Osteoblast (primary cell): Measurements from ENCODE around the gene RASA3. TPM values are rescaled to one million over a fixed set of nuclear protein-coding genes. Genes with fewer than 3 reads are reported as not detected.
A peak's percentile ranks its signal among the peaks of the same experiment; 100 is the strongest.

ENCODE experiments used
- DNase-seq: peaks from one replicate; pipeline ENCODE4 v3.0.0; 2011; ENCODE audit warnings: low spot score, mixed read lengths; ENCODE audit not compliant: insufficient read length; ENCODE audit errors: missing footprints
- H2AFZ ChIP-seq: 2 replicates; pipeline ENCODE4 v1.6.0; 2011; ENCODE audit warnings: mild to moderate bottlenecking, low read length
- H3K27ac ChIP-seq: 2 replicates; pipeline ENCODE4 v1.5.1; 2011; ENCODE audit warnings: mild to moderate bottlenecking, low read depth, low read length, moderate library complexity
- H3K27me3 ChIP-seq: 2 replicates; pipeline ENCODE4 v1.6.0; 2012; ENCODE audit warnings: mild to moderate bottlenecking, control low read depth, inconsistent platforms, low read length, moderate library complexity; ENCODE audit not compliant: insufficient read depth
- H3K36me3 ChIP-seq: 2 replicates; pipeline ENCODE4 v1.5.1; 2011; ENCODE audit warnings: mild to moderate bottlenecking, low read length, control low read depth, moderate library complexity; ENCODE audit not compliant: insufficient read depth
- H3K4me1 ChIP-seq: 2 replicates; pipeline ENCODE4 v1.5.1; 2011; ENCODE audit warnings: mild to moderate bottlenecking, low read length, control low read depth, moderate library complexity; ENCODE audit not compliant: insufficient read depth
- H3K4me2 ChIP-seq: 2 replicates; pipeline ENCODE4 v1.6.0; 2011; ENCODE audit warnings: mild to moderate bottlenecking, low read length; ENCODE audit not compliant: insufficient read depth
- H3K4me3 ChIP-seq: fragments of 200-600 bp; sonication (generic); 3 replicates; pipeline ENCODE4 v1.5.1; 2012; ENCODE audit warnings: mild to moderate bottlenecking, low read length, inconsistent platforms; ENCODE audit not compliant: insufficient read depth
- H3K79me2 ChIP-seq: 2 replicates; pipeline ENCODE4 v1.6.0; 2012; ENCODE audit warnings: mild to moderate bottlenecking, low read length, control low read depth, inconsistent platforms; ENCODE audit not compliant: insufficient read depth
- H3K9me3 ChIP-seq: 2 replicates; pipeline ENCODE4 v1.5.1; 2011; ENCODE audit warnings: low read depth, low read length, control low read depth
- H4K20me1 ChIP-seq: 2 replicates; pipeline ENCODE4 v1.6.0; 2012; ENCODE audit warnings: mild to moderate bottlenecking, low read length, control low read depth; ENCODE audit not compliant: insufficient read depth
- total RNA-seq: library from RNA; depleted of rRNA; stranded (reverse); fragments of >200 nt; gene quantifications from 2 replicates; pipeline ENCODE4 v1.2.3, GENCODE V29; 2012
- TF ChIP-seq, protein P1 (sequence below): IDR thresholded peaks from 2 replicates; pipeline ENCODE4 v1.5.1; 2011; ENCODE audit warnings: mild to moderate bottlenecking, low read depth, low read length, moderate library complexity; ENCODE audit errors: extremely low read depth

Gene RASA3
- total RNA-seq, 1 donor, result 41.3 TPM

DNA sequence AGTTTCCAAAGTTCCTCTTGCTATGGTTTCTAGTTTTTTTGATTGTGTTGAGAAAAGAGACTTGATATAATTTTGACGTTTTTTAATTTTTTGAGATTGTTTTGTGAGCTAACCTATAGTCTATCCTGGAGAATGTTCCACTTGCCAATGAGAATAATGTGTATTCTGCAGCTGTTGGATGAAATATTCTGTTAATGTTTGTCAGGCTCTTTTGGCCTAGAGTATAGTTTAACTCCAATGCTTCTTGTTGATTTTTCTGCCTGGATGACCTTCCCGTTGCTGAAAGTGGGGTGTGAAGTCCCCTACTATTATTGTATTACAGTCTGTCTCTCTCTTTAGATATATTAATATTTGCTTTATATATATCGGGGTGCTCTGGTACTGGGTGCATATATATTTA, 40.0 kb downstream of the RASA3 start:
- TF ChIP-seq, protein P1, sequence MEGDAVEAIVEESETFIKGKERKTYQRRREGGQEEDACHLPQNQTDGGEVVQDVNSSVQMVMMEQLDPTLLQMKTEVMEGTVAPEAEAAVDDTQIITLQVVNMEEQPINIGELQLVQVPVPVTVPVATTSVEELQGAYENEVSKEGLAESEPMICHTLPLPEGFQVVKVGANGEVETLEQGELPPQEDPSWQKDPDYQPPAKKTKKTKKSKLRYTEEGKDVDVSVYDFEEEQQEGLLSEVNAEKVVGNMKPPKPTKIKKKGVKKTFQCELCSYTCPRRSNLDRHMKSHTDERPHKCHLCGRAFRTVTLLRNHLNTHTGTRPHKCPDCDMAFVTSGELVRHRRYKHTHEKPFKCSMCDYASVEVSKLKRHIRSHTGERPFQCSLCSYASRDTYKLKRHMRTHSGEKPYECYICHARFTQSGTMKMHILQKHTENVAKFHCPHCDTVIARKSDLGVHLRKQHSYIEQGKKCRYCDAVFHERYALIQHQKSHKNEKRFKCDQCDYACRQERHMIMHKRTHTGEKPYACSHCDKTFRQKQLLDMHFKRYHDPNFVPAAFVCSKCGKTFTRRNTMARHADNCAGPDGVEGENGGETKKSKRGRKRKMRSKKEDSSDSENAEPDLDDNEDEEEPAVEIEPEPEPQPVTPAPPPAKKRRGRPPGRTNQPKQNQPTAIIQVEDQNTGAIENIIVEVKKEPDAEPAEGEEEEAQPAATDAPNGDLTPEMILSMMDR, result no peak
- Histone ChIP-seq H3K79me2 (peaks cover 99% of the 10 kb centered on the region), H4K20me1 (peaks cover 42% of the 10 kb centered on the region)

DNA sequence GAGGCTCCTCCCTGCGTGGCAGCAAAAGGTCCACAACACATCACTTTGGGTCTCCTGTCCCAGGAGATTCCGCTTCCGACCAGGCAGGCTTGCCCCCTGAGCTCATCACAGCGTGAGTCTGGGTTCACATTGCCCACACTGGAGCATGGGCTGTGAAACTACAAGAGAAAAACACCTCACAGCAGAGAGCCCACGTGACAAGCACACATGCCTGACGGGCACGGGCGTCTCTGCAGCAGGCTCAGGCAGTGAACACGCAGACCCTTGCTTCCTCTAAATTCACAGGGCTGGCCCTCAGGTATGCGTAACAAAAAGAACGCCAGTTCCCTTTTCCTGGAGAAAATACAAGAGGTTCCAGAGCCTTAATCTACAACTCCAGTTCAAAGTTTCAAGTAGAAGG, 41.9 kb downstream of the RASA3 start:
- Histone ChIP-seq H3K79me2 (peaks cover 83% of the 10 kb centered on the region), H3K9me3 (no peaks in the 10 kb centered on the region), H3K4me2 (no peak overlapping the region), H3K4me3 (no peak overlapping the region), H3K36me3 (no peaks in the 10 kb centered on the region), H3K4me1 (no peaks in the 10 kb centered on the region), H4K20me1 (peaks cover 28% of the 10 kb centered on the region), H2AFZ (no peak overlapping the region), H3K27ac (no peak overlapping the region), H3K27me3 (no peaks in the 10 kb centered on the region)
- DNase-seq, result no peak
- TF ChIP-seq, protein P1, result no peak

More for the DNA sequence above, 40.0 kb downstream of the RASA3 start:
- Histone ChIP-seq H3K9me3 (no peaks in the 10 kb centered on the region), H3K36me3 (no peaks in the 10 kb centered on the region), H3K27ac (no peak overlapping the region), H2AFZ (no peak overlapping the region), H3K27me3 (no peaks in the 10 kb centered on the region), H3K4me3 (no peak overlapping the region), H3K4me1 (peaks cover 7% of the 10 kb centered on the region), H3K4me2 (no peak overlapping the region)
- no peak for DNase-seq

DNA sequence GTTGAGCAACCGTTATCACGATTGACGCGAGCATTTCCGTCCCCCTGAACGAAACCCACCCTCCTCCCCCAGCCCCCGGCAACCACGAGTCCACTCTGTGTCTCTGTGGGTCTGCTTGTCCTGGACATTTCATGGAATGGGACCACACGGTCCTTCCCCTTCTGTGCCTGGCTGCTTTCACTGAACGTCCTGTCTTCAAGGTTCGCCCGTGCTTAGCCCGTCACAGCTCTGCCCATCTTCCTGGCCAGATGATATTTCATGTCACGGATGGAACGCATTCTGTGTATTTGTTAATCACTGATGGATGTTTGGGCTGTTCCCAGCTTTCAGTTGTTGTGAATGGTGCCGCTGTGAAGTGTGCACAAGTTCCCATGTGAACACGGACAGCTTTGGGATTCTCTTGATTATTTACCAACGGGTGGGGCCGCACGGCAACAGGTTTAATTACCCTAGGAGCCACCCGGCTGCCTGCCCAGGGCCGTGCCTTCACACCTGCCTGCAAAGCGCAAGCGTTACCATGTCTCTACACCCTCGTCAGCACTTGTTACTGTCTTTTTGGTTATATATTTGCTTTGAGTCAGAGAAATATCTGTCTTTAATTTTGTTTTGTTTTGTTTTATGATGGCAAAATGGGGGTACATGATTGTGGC, 42.5 kb downstream of the RASA3 start:
- H2AFZ ChIP-seq, result no peak overlapping the region
- TF ChIP-seq, protein P1, result no peak
- peaks cover 77% of the 10 kb centered on the region for H3K79me2 ChIP-seq
- H3K4me3 ChIP-seq, result no peak overlapping the region
- H3K27me3 ChIP-seq, result no peaks in the 10 kb centered on the region
- no peaks in the 10 kb centered on the region for H3K9me3 ChIP-seq
- H3K36me3 ChIP-seq, result no peaks in the 10 kb centered on the region
- DNase-seq, result peak; percentile 71
- H4K20me1 ChIP-seq, result peaks cover 25% of the 10 kb centered on the region
- H3K27ac ChIP-seq, result no peak overlapping the region
- H3K4me1 ChIP-seq, result no peaks in the 10 kb centered on the region
- H3K4me2 ChIP-seq, result no peak overlapping the region

DNA sequence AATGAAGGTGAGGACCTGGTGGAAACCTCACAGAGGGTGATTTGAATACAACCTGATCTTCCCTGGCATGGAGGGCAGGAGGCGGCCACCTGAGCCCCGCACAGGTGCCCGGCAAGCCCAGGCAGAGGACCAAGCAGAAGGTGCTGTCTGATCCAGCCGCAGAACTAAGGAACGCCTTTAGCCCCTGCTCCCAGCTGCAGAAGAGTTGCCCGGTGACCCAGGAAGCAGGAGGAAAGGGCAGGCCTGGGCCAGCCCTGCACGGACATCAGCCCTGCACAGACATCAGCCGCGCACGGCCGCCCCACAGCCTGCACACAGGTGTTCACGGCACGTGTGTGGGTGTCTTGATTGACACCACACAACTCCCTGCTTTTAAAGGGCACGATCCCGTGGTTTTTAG, 43.1 kb downstream of the RASA3 start:
- Histone ChIP-seq H3K27me3 (no peaks in the 10 kb centered on the region), H3K36me3 (no peaks in the 10 kb centered on the region), H3K4me1 (no peaks in the 10 kb centered on the region), H3K9me3 (no peaks in the 10 kb centered on the region), H3K4me2 (no peak overlapping the region), H4K20me1 (peaks cover 24% of the 10 kb centered on the region), H3K79me2 (peaks cover 72% of the 10 kb centered on the region), H3K4me3 (no peak overlapping the region), H2AFZ (no peak overlapping the region), H3K27ac (no peak overlapping the region)
- peak; percentile 38 for DNase-seq
- TF ChIP-seq, protein P1, result no peak
